ENCODE results near the gene ATRN. TPM values are rescaled to one million over a fixed set of nuclear protein-coding genes. Genes with fewer than 3 reads are reported as not detected.
"Not testable (repeated sequence)": the region's sequence is repeated elsewhere in the genome, so short reads cannot be mapped to it uniquely, and the experiment has no call there.

Gene ATRN
- total and polyA plus RNA-seq, 4 experiments from 2014 or later, result 4.0 to 12.5 (median 10.1) TPM

DNA sequence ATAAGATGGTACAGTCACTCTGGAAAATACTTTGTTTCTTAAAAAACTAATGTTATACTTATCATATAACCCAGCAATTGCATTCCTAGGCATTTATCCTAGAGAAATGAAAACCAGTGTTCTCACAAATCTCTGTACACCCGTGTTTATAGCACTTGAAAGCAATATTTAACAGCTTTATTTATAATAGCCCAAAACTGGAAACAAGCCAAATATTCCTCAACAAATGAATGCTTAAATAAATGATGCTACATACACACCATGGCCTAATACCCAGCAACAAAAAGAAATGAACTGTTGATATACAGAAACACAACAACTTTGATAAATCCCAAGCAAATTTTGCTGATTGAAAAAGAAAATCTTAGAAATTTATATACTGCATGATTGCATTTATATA is 141.1 kb downstream of the ATRN start:
- no peaks in the 10 kb centered on the region for H3K4me1 Mint-ChIP-seq
- no peak for DNase-seq
- Histone ChIP-seq H3K27me3 (ENCODE audit: insufficient read depth, low read length) (no peaks in the 10 kb centered on the region), H3K4me3 (ENCODE audit: low read length in 2 of 2) (no peak overlapping the region), H3K27ac (ENCODE audit: low read depth, low read length) (no peak overlapping the region), H3K36me3 (ENCODE audit: insufficient read depth, low read length) (no peaks in the 10 kb centered on the region), H3K4me1 (ENCODE audit: insufficient read depth, low read length) (no peaks in the 10 kb centered on the region), H3K9me3 (ENCODE audit: control insufficient read depth in 1 of 2, low read length in 2 of 2) (no peaks in the 10 kb centered on the region)
- peaks cover 0 to 4% (median 0%) of the 10 kb centered on the region in 8 donors for H3K9me3 Mint-ChIP-seq
- no peak overlapping the region for H3K4me3 Mint-ChIP-seq
- intact Hi-C loops (cut with micrococcal nuclease), result no loop called here
- ChIA-PET POLR2A (ENCODE audit: partially characterized antibody) (no interaction called here), CTCF (ENCODE audit: partially characterized antibody) (no interaction called here)
- H3K27me3 Mint-ChIP-seq, result no peaks in the 10 kb centered on the region
- no peak overlapping the region for H3K27ac Mint-ChIP-seq
- H3K36me3 Mint-ChIP-seq, result peaks cover 31 to 34% of the 10 kb centered on the region in 2 donors

GRCh38 chr20:3612795-3613572 is 142.2 kb downstream of the ATRN start:
- no peak overlapping the region for H3K4me3 ChIP-seq (ENCODE audit: low read length in 2 of 2)
- H3K27me3 Mint-ChIP-seq, result no peaks in the 10 kb centered on the region
- ChIA-PET CTCF (ENCODE audit: partially characterized antibody) (no interaction called here), POLR2A (ENCODE audit: partially characterized antibody) (no interaction called here)
- no peaks in the 10 kb centered on the region for H3K4me1 Mint-ChIP-seq
- no peak overlapping the region for H3K4me3 Mint-ChIP-seq
- peaks cover 0 to 2% (median 0%) of the 10 kb centered on the region in 8 donors for H3K9me3 Mint-ChIP-seq
- peaks cover 23 to 32% of the 10 kb centered on the region in 2 donors for H3K36me3 Mint-ChIP-seq
- H3K36me3 ChIP-seq (ENCODE audit: insufficient read depth, low read length), result no peaks in the 10 kb centered on the region
- intact Hi-C loops (cut with micrococcal nuclease), result no loop called here
- H3K27ac Mint-ChIP-seq, result no peak overlapping the region
- H3K27ac ChIP-seq (ENCODE audit: low read depth, low read length), result no peak overlapping the region
- no peaks in the 10 kb centered on the region for H3K4me1 ChIP-seq (ENCODE audit: insufficient read depth, low read length)
- no peaks in the 10 kb centered on the region for H3K27me3 ChIP-seq (ENCODE audit: insufficient read depth, low read length)
- DNase-seq, result no peak
- H3K9me3 ChIP-seq (ENCODE audit: control insufficient read depth in 1 of 2, low read length in 2 of 2), result no peaks in the 10 kb centered on the region

- H3K27me3 Mint-ChIP-seq, result no peaks in the 10 kb centered on the region
- ChIA-PET CTCF (ENCODE audit: partially characterized antibody) (no interaction called here), POLR2A (ENCODE audit: partially characterized antibody) (no interaction called here)
- intact Hi-C loops (cut with micrococcal nuclease), result no loop called here
- peaks cover 26 to 30% of the 10 kb centered on the region in 2 donors for H3K36me3 Mint-ChIP-seq
- H3K27ac Mint-ChIP-seq, result no peak overlapping the region
- Histone ChIP-seq H3K27ac (ENCODE audit: low read depth, low read length) (no peak overlapping the region), H3K9me3 (ENCODE audit: control insufficient read depth in 1 of 2, low read length in 2 of 2) (no peaks in the 10 kb centered on the region), H3K27me3 (ENCODE audit: insufficient read depth, low read length) (no peaks in the 10 kb centered on the region), H3K4me1 (ENCODE audit: insufficient read depth, low read length) (no peaks in the 10 kb centered on the region), H3K4me3 (ENCODE audit: low read length in 2 of 2) (no peak overlapping the region), H3K36me3 (ENCODE audit: insufficient read depth, low read length) (no peaks in the 10 kb centered on the region)
- peaks cover 0 to 2% (median 0%) of the 10 kb centered on the region in 8 donors for H3K9me3 Mint-ChIP-seq
- DNase-seq, result no peak
- H3K4me3 Mint-ChIP-seq, result no peak overlapping the region
- no peaks in the 10 kb centered on the region for H3K4me1 Mint-ChIP-seq
These were observed 143.1 kb downstream of the ATRN start for GRCh38 chr20:3613821-3614440.

DNA sequence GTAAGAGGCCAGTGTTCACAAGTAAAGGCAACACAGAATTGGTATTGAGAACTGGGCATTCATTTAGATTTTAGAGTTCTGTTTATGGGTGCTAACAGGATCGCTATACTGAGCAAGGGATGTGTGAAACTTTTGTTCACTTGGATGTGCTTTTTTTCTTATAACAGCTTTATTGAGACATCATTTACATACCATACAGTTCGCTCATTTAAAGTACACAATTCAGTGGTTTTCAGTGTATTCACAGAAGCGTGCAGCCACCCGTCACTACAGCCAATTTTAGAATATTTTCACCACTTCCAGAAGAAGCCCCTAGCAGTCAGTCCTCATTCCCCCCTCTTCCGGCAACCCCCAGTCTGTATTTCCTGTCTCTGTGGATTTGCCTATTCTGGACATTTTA is 143.6 kb downstream of the ATRN start:
- Histone ChIP-seq H3K27me3 (ENCODE audit: insufficient read depth, low read length) (no peaks in the 10 kb centered on the region), H3K36me3 (ENCODE audit: insufficient read depth, low read length) (no peaks in the 10 kb centered on the region), H3K9me3 (ENCODE audit: control insufficient read depth in 1 of 2, low read length in 2 of 2) (no peaks in the 10 kb centered on the region), H3K27ac (ENCODE audit: low read depth, low read length) (no peak overlapping the region), H3K4me3 (ENCODE audit: low read length in 2 of 2) (no peak overlapping the region), H3K4me1 (ENCODE audit: insufficient read depth, low read length) (no peaks in the 10 kb centered on the region)
- POLR2A ChIA-PET (ENCODE audit: partially characterized antibody), result no interaction called here
- Mint-ChIP-seq H3K27me3 (no peaks in the 10 kb centered on the region), H3K4me3 (no peak overlapping the region), H3K9me3 (peaks cover 0 to 2% (median 0%) of the 10 kb centered on the region in 8 donors), H3K27ac (peak overlapping the region in 1 of 7 donors; percentile 7), H3K4me1 (no peaks in the 10 kb centered on the region), H3K36me3 (peaks cover 25 to 26% of the 10 kb centered on the region in 2 donors)
- intact Hi-C loops (cut with micrococcal nuclease), result no loop called here
- CTCF ChIA-PET (ENCODE audit: partially characterized antibody), result interaction anchor here (0.9 kb wide), 1 partner anchor 30 kb away, joined by 3 read pairs; no protein-coding TSS in a partner anchor
- DNase-seq, result no peak

DNA sequence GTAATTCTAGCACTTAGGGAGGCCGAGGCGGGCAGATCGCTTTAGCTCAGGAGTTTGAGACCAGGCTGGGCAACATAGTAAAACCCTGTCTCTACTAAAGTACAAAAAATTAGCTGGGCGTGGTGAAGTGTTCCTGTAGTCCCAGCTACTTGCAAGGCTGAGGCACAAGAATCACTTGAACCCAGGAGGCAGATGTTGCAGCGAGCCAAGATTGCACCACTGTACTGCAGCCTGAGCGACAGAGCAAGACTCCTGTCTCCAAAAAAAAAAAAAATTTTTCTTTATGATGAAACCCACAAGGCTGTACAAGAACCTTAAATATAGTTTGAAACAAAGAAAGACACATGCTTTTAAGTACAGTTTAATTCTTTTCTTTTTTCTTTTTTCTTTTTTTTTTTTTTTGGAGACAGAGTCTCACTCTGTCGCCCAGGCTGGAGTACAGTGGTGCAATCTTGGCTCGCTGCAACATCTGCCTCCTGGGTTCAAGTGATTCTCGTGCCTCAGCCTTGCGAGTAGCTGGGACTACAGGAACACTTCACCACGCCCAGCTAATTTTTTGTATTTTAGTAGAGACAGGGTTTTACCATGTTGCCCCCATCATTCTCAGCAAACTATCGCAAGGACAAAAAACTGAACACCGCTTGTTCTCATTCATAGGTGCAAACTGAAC is 144.5 kb downstream of the ATRN start:
- H3K27ac ChIP-seq (ENCODE audit: low read depth, low read length); H3K4me3 Mint-ChIP-seq; H3K9me3 Mint-ChIP-seq; POLR2A ChIA-PET (ENCODE audit: partially characterized antibody); H3K4me3 ChIP-seq (ENCODE audit: low read length in 2 of 2); H3K27ac Mint-ChIP-seq; DNase-seq; H3K27me3 ChIP-seq (ENCODE audit: insufficient read depth, low read length); H3K4me1 Mint-ChIP-seq; H3K36me3 ChIP-seq (ENCODE audit: insufficient read depth, low read length); H3K27me3 Mint-ChIP-seq; H3K4me1 ChIP-seq (ENCODE audit: insufficient read depth, low read length); intact Hi-C loops (cut with micrococcal nuclease); H3K9me3 ChIP-seq (ENCODE audit: control insufficient read depth in 1 of 2, low read length in 2 of 2): not testable (repeated sequence)
- CTCF ChIA-PET (ENCODE audit: partially characterized antibody), result interaction anchor here (0.9 kb wide), 1 partner anchor 30 kb away, joined by 3 read pairs; no protein-coding TSS in a partner anchor
- H3K36me3 Mint-ChIP-seq, result peaks cover 19 to 20% of the 10 kb centered on the region in 2 donors

GRCh38 chr20:3616250-3616649 is 145.4 kb downstream of the ATRN start:
- no peak overlapping the region for H3K4me3 Mint-ChIP-seq
- Histone ChIP-seq H3K4me3 (ENCODE audit: low read length in 2 of 2) (no peak overlapping the region), H3K27me3 (ENCODE audit: insufficient read depth, low read length) (no peaks in the 10 kb centered on the region), H3K4me1 (ENCODE audit: insufficient read depth, low read length) (no peaks in the 10 kb centered on the region), H3K27ac (ENCODE audit: low read depth, low read length) (no peak overlapping the region), H3K9me3 (ENCODE audit: control insufficient read depth in 1 of 2, low read length in 2 of 2) (no peaks in the 10 kb centered on the region), H3K36me3 (ENCODE audit: insufficient read depth, low read length) (no peaks in the 10 kb centered on the region)
- no peak for DNase-seq
- ChIA-PET POLR2A (ENCODE audit: partially characterized antibody) (no interaction called here), CTCF (ENCODE audit: partially characterized antibody) (no interaction called here)
- peaks cover 0 to 2% (median 0%) of the 10 kb centered on the region in 8 donors for H3K9me3 Mint-ChIP-seq
- H3K27me3 Mint-ChIP-seq, result no peaks in the 10 kb centered on the region
- no peaks in the 10 kb centered on the region for H3K4me1 Mint-ChIP-seq
- H3K27ac Mint-ChIP-seq, result peak overlapping the region in 1 of 7 donors; percentile 47
- H3K36me3 Mint-ChIP-seq, result peaks cover 13 to 19% of the 10 kb centered on the region in 2 donors
- intact Hi-C loops (cut with micrococcal nuclease), result no loop called here

GRCh38 chr20:3621111-3621510 is 150.3 kb downstream of the ATRN start:
- no peak for DNase-seq
- CTCF ChIA-PET (ENCODE audit: partially characterized antibody), result no interaction called here
- POLR2A ChIA-PET (ENCODE audit: partially characterized antibody), result no interaction called here

More at GRCh38 chr20:3621111-3621510, 150.3 kb downstream of the ATRN start:
- Mint-ChIP-seq H3K27ac (no peak overlapping the region), H3K4me3 (no peak overlapping the region), H3K9me3 (peaks cover 0 to 2% (median 0%) of the 10 kb centered on the region in 8 donors), H3K4me1 (no peaks in the 10 kb centered on the region), H3K27me3 (no peaks in the 10 kb centered on the region), H3K36me3 (peaks cover 12 to 14% of the 10 kb centered on the region in 2 donors)
- Histone ChIP-seq H3K4me3 (ENCODE audit: low read length in 2 of 2) (no peak overlapping the region), H3K27me3 (ENCODE audit: insufficient read depth, low read length) (no peaks in the 10 kb centered on the region), H3K9me3 (ENCODE audit: control insufficient read depth in 1 of 2, low read length in 2 of 2) (no peaks in the 10 kb centered on the region), H3K36me3 (ENCODE audit: insufficient read depth, low read length) (no peaks in the 10 kb centered on the region), H3K27ac (ENCODE audit: low read depth, low read length) (no peak overlapping the region), H3K4me1 (ENCODE audit: insufficient read depth, low read length) (no peaks in the 10 kb centered on the region)
- intact Hi-C loops (cut with micrococcal nuclease), result no loop called here

Data from CD4-positive, alpha-beta memory T cell (primary cell).